SK-N-SH treated with all-trans-retinoic acid at 6 μM for 48 hours (cell line): Measurements from ENCODE around the gene EXOSC3.
A peak's percentile ranks its signal among the peaks of the same experiment; 100 is the strongest.

ENCODE experiments used
- ATAC-seq: fragments of 200-7000 bp; cut with Tn5 transposase; 3 replicates; pipeline ENCODE4 v1.9.1; 2020; ENCODE audit warnings: mild to moderate bottlenecking, moderate library complexity
- ARNTL ChIP-seq: fragments of 450-650 bp; formaldehyde crosslinking; IDR thresholded peaks from 2 replicates; pipeline ENCODE4 v1.5.0; 2020; ENCODE audit warnings: low read depth, mild to moderate bottlenecking, moderate library complexity, borderline replicate concordance
- BACH2 ChIP-seq: fragments of 250-450 bp; sonication (Bioruptor Pico); IDR thresholded peaks from 2 replicates; pipeline ENCODE4 v1.9.0; 2021; ENCODE audit warnings: mild to moderate bottlenecking, borderline replicate concordance
- ESRRG ChIP-seq: fragments of 250-450 bp; sonication (Bioruptor Pico); IDR thresholded peaks from 2 replicates; pipeline ENCODE4 v1.6.1; 2021; ENCODE audit warnings: mild to moderate bottlenecking
- GLIS3 ChIP-seq: fragments of 250-450 bp; sonication (Bioruptor Pico); IDR thresholded peaks from 2 replicates; pipeline ENCODE4 v1.5.0; 2020; ENCODE audit warnings: mild to moderate bottlenecking, moderate library complexity
- RARB ChIP-seq: fragments of 250-450 bp; sonication (Bioruptor Pico); IDR thresholded peaks from 2 replicates; pipeline ENCODE4 v1.8.0; 2021; ENCODE audit warnings: mild to moderate bottlenecking, moderate library complexity
- SNAI2 ChIP-seq: fragments of 250-450 bp; sonication (Bioruptor Pico); IDR thresholded peaks from 2 replicates; pipeline ENCODE4 v1.5.0; 2020; ENCODE audit warnings: mild to moderate bottlenecking, moderate library complexity
- TOX ChIP-seq: fragments of 250-450 bp; sonication (Bioruptor Pico); IDR thresholded peaks from 2 replicates; pipeline ENCODE4 v1.8.0; 2021; ENCODE audit warnings: mild to moderate bottlenecking, moderate library complexity, borderline replicate concordance
- ZFP3 ChIP-seq: fragments of 250-450 bp; sonication (Bioruptor Pico); IDR thresholded peaks from 2 replicates; pipeline ENCODE4 v1.5.0; 2020; ENCODE audit warnings: mild to moderate bottlenecking, moderate library complexity
- ZFP30 ChIP-seq: fragments of 450-650 bp; formaldehyde crosslinking; IDR thresholded peaks from 2 replicates; pipeline ENCODE4 v1.5.0; 2022; ENCODE audit warnings: mild to moderate bottlenecking, moderate library complexity
- ZNF565 ChIP-seq: fragments of 450-650 bp; formaldehyde crosslinking; conservative IDR thresholded peaks from 2 replicates; pipeline ENCODE4 v1.5.0; 2020; ENCODE audit warnings: low read depth, mild to moderate bottlenecking, moderate library complexity
- ZNF70 ChIP-seq: fragments of 450-650 bp; formaldehyde crosslinking; IDR thresholded peaks from 2 replicates; pipeline ENCODE4 v1.5.0; 2020; ENCODE audit warnings: mild to moderate bottlenecking, moderate library complexity
- ZNF8 ChIP-seq: fragments of 450-650 bp; formaldehyde crosslinking; IDR thresholded peaks from 2 replicates; pipeline ENCODE4 v1.5.0; 2020; ENCODE audit warnings: mild to moderate bottlenecking, moderate library complexity
- TF ChIP-seq, protein P1 (sequence below): fragments of 250-450 bp; sonication (Bioruptor Pico); IDR thresholded peaks from 2 replicates; pipeline ENCODE4 v1.8.0; 2021; ENCODE audit warnings: low read depth, mild to moderate bottlenecking, moderate library complexity, borderline replicate concordance
- TF ChIP-seq, protein P2 (sequence below): fragments of 250-450 bp; sonication (Bioruptor Pico); IDR thresholded peaks from 2 replicates; pipeline ENCODE4 v1.5.1; 2020; ENCODE audit warnings: low read depth, mild to moderate bottlenecking, moderate library complexity
- TF ChIP-seq, protein P3 (sequence below): fragments of 250-450 bp; sonication (Bioruptor Pico); IDR thresholded peaks from 2 replicates; pipeline ENCODE4 v1.8.0; 2020; ENCODE audit warnings: mild to moderate bottlenecking, moderate library complexity, borderline replicate concordance
- TF ChIP-seq, protein P4 (sequence below): fragments of 250-450 bp; sonication (Bioruptor Pico); IDR thresholded peaks from 2 replicates; pipeline ENCODE4 v1.5.0; 2020; ENCODE audit warnings: mild to moderate bottlenecking, moderate library complexity
- TF ChIP-seq, protein P5 (sequence below): fragments of 250-450 bp; sonication (Bioruptor Pico); IDR thresholded peaks from 2 replicates; pipeline ENCODE4 v1.5.1; 2021; ENCODE audit warnings: mild to moderate bottlenecking, moderate library complexity

EXOSC3 gene

DNA sequence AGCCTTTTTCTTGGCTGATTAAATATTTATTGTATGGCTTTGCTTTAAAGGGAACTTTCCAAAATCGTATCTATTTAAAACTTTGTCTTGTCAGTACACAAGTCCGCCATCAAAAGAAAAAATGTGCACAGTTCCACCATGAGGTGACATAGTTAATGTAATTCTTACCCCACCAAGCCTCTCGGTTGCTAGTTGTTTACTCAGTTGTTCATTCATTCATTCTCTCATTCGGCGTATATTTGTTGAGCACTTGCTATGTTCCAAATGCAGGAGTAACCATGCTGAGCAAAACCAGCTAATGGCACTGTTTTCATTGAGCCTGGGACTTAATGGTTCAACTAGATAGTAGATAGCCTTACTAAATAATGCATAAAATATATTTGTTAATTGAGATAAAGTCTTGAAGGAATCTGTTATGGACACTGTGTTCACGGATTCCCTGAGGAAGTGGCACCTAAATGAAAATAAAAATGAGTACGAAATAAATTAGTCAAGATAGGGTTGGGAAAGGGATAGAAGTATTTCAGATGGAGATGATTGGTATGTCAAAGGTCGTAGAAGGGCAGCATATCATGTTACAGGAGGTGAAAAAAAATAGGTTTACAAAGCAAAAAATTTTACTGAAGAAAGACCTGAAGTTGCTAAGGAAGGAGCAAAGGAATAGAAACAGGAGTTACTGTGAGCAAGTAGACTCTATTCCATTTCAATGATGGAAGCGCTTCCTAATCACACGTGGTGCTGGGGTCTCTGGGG lies 17.3 kb upstream of the EXOSC3 start:
- TF ChIP-seq ZFP3 (CRISPR knock-in tag) (no peak), ZNF70 (CRISPR knock-in tag) (no peak), GLIS3 (no peak), ARNTL (CRISPR knock-in tag) (no peak), ZFP30 (CRISPR knock-in tag) (no peak), RARB (CRISPR knock-in tag) (no peak), ZNF565 (CRISPR knock-in tag) (no peak), ESRRG (CRISPR knock-in tag) (no peak), ZNF8 (CRISPR knock-in tag) (no peak), BACH2 (CRISPR knock-in tag) (no peak)
- TF ChIP-seq, protein P1, sequence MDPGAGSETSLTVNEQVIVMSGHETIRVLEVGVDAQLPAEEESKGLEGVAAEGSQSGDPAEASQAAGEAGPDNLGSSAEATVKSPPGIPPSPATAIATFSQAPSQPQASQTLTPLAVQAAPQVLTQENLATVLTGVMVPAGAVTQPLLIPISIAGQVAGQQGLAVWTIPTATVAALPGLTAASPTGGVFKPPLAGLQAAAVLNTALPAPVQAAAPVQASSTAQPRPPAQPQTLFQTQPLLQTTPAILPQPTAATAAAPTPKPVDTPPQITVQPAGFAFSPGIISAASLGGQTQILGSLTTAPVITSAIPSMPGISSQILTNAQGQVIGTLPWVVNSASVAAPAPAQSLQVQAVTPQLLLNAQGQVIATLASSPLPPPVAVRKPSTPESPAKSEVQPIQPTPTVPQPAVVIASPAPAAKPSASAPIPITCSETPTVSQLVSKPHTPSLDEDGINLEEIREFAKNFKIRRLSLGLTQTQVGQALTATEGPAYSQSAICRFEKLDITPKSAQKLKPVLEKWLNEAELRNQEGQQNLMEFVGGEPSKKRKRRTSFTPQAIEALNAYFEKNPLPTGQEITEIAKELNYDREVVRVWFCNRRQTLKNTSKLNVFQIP (CRISPR knock-in tag) = no peak
- TF ChIP-seq, protein P2, sequence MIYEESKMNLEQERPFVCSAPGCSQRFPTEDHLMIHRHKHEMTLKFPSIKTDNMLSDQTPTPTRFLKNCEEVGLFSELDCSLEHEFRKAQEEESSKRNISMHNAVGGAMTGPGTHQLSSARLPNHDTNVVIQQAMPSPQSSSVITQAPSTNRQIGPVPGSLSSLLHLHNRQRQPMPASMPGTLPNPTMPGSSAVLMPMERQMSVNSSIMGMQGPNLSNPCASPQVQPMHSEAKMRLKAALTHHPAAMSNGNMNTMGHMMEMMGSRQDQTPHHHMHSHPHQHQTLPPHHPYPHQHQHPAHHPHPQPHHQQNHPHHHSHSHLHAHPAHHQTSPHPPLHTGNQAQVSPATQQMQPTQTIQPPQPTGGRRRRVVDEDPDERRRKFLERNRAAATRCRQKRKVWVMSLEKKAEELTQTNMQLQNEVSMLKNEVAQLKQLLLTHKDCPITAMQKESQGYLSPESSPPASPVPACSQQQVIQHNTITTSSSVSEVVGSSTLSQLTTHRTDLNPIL = no peak
- no peak for ATAC-seq

DNA sequence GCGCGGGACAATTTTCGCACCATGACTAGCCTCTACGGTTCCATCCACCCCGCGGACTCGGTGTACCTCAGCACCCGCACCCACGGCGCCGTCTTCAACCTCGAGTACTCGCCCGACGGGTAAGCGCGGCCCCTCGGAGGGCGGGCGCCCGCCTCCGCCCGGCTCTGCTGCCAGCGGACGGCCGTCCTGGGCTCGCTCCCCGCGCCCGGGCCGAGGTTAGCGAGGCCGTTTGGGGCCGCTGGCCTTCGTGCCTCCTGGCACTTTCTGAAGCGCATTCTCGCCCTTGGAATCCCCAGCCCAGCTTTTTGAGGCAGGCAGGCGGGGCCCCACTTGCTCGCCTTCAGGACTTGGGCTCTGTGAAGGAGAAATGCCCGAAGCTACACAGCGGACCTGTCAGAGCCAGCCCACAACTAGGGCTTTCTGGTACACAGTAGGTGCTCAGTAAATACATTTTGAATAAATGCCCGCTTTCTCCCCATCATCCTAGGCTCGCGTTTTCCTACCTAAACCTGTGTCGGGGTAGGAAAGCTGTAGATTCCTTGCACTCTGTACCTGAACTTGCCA lies 16.5 kb upstream of the EXOSC3 start:
- TF ChIP-seq ARNTL (CRISPR knock-in tag) (no peak), SNAI2 (CRISPR knock-in tag) (no peak)
- TF ChIP-seq, protein P3, sequence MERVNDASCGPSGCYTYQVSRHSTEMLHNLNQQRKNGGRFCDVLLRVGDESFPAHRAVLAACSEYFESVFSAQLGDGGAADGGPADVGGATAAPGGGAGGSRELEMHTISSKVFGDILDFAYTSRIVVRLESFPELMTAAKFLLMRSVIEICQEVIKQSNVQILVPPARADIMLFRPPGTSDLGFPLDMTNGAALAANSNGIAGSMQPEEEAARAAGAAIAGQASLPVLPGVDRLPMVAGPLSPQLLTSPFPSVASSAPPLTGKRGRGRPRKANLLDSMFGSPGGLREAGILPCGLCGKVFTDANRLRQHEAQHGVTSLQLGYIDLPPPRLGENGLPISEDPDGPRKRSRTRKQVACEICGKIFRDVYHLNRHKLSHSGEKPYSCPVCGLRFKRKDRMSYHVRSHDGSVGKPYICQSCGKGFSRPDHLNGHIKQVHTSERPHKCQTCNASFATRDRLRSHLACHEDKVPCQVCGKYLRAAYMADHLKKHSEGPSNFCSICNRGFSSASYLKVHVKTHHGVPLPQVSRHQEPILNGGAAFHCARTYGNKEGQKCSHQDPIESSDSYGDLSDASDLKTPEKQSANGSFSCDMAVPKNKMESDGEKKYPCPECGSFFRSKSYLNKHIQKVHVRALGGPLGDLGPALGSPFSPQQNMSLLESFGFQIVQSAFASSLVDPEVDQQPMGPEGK (CRISPR knock-in tag) = no peak
- ATAC-seq = peak; percentile 70

DNA sequence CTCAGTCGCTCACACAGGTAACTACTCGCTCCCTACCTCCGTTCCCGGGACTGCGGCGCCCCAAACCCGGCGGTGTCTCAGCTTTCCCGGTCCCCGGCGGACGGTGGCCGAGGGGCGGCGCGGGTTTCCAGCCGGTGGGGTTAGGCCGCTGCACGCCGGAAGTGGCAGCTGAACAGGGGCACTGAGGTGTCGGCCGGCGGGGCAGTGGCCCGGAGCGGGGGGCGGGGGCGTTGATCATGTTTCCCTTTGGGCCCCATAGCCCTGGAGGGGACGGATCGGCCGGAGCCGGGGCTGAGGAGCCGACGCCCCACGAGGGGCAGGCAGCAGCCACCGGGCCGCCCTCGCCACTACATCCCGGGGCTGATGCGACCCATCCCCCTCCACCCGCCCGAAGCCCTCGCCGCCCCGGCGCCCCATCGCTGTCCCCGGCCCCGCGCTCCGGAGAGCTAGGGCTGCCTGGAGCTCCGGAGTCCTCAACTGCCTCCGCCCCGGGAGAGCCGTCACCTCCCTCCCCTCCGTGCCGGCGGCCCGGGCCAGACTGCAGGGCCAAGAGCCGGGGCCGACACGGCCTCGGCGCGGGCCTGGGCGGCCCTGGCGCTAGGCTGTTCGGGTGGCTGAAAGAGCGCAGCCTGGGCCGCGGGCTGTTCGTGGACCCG lies 15.9 kb upstream of the EXOSC3 start, which contains the start of gene DCAF10:
DCAF10 (plus strand) TSS at position 167 of the 656 bp plus-strand sequence; CDS start at position 237, 70 bp downstream.
- TF ChIP-seq RARB (CRISPR knock-in tag) (no peak), BACH2 (CRISPR knock-in tag) (no peak), ZFP3 (CRISPR knock-in tag) (peak; percentile 50; the same call in 1 of the 2 replicates), ARNTL (CRISPR knock-in tag) (no peak), TOX (CRISPR knock-in tag) (no peak)
- TF ChIP-seq, protein P4, sequence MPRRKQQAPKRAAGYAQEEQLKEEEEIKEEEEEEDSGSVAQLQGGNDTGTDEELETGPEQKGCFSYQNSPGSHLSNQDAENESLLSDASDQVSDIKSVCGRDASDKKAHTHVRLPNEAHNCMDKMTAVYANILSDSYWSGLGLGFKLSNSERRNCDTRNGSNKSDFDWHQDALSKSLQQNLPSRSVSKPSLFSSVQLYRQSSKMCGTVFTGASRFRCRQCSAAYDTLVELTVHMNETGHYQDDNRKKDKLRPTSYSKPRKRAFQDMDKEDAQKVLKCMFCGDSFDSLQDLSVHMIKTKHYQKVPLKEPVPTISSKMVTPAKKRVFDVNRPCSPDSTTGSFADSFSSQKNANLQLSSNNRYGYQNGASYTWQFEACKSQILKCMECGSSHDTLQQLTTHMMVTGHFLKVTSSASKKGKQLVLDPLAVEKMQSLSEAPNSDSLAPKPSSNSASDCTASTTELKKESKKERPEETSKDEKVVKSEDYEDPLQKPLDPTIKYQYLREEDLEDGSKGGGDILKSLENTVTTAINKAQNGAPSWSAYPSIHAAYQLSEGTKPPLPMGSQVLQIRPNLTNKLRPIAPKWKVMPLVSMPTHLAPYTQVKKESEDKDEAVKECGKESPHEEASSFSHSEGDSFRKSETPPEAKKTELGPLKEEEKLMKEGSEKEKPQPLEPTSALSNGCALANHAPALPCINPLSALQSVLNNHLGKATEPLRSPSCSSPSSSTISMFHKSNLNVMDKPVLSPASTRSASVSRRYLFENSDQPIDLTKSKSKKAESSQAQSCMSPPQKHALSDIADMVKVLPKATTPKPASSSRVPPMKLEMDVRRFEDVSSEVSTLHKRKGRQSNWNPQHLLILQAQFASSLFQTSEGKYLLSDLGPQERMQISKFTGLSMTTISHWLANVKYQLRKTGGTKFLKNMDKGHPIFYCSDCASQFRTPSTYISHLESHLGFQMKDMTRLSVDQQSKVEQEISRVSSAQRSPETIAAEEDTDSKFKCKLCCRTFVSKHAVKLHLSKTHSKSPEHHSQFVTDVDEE = 0 out of 2 replicates have a peak, but pooled peaks have one; percentile 33
- TF ChIP-seq, all 23 proteins: peak for 2
- ATAC-seq = peak; percentile 85

DNA sequence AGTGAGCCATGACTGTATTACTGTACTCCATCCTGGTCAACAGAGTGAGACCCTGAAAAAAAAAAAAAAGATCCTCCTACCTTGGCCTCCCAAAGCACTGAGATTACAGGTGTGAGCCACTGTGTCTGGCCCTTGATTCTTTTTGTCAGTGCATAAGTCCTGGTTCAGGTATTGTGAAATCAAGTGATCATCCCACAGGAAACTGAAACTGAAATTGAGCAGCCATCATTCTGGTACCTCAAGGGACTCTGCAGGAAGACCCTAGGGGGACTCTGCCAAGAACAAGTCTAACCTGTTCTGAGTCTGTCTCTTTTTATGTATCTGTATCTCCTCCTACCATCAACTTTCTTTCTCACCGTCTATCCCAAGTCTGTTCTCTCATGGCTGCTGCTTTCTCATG lies 13.8 kb upstream of the EXOSC3 start:
- TF ChIP-seq, protein P4 = no peak
- TF ChIP-seq SNAI2 (CRISPR knock-in tag) = no peak
- TF ChIP-seq GLIS3 = no peak
- TF ChIP-seq, protein P5, sequence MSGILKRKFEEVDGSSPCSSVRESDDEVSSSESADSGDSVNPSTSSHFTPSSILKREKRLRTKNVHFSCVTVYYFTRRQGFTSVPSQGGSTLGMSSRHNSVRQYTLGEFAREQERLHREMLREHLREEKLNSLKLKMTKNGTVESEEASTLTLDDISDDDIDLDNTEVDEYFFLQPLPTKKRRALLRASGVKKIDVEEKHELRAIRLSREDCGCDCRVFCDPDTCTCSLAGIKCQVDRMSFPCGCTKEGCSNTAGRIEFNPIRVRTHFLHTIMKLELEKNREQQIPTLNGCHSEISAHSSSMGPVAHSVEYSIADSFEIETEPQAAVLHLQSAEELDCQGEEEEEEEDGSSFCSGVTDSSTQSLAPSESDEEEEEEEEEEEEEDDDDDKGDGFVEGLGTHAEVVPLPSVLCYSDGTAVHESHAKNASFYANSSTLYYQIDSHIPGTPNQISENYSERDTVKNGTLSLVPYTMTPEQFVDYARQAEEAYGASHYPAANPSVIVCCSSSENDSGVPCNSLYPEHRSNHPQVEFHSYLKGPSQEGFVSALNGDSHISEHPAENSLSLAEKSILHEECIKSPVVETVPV = no peak
- ATAC-seq = no peak
